ENCODE results near the gene SENP3. TPM values are rescaled to one million over a fixed set of nuclear protein-coding genes. Genes with fewer than 3 reads are reported as not detected.

Gene SENP3
- total and polyA plus RNA-seq, 2 donors (not counting 3 experiments of a cell fraction or from before 2014, with no cell fraction given), result 63.4 to 96.5 TPM

DNA sequence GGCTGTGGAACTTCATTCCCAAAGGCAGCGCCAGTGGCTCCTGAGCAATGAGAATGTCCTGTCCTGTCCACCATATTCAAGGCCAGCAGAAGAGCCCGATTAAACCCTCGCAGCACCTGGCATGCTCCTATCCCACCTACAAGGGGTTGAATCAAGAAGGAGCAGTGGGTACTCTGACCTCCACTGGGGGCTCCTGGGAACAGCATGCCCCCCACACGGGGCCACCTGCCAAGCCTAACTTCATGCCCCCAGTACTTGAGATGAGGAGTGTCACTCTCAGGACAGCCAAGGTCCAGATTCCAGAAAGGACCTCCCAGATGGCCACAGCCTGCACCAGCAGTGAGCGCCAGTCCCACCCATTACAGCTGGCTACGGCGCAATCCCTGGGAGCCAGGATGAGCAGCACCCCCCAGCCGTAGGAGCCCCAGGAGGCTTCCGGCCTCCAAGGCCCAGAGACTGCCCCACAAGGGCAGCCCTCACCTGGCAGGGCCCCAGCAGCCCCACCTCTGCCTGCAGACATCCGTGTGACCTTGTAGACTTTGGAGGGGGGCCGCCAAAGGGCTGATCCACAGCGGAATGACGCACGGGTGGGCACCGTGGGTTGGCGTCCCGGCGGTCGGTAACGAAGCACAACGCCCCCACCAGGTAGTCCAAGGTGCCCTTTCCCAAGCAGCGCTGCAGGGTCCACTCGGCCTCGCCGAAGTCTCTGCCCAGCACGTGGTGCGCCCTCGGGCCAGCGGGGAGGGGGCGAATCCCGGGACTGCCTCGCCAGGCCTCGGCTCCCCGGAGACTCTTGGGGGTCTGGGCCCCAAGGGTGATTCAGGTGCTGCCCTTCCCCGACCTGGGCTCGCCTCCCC is 20.9 kb downstream of the SENP3 start:
- TF ChIP-seq EZH2 (IDR thresholded peaks at IDR 0.05; ENCODE audit: borderline replicate concordance, low read depth, low read length, severe bottlenecking) (no peak), GATA2 (IDR thresholded peaks at IDR 0.05; ENCODE audit: insufficient read depth, insufficient read length, low read depth, low read length) (no peak), POLR2A (IDR thresholded peaks at IDR 0.05; ENCODE audit: low read depth, low read length) (no peak), JUN (IDR thresholded peaks at IDR 0.05; ENCODE audit: borderline replicate concordance, insufficient read depth, insufficient read length, low read depth) (no peak), MAX (IDR thresholded peaks at IDR 0.05; ENCODE audit: insufficient read depth, insufficient read length) (no peak), FOS (IDR thresholded peaks at IDR 0.05; ENCODE audit: borderline replicate concordance, insufficient read depth, low read length) (no peak), MYC (IDR thresholded peaks at IDR 0.05; ENCODE audit: low read depth, low read length) (no peak), POLR2AphosphoS5 (IDR thresholded peaks at IDR 0.05; ENCODE audit: insufficient read depth, low read depth, low read length) (no peak)
- TF ChIP-seq, protein P1, sequence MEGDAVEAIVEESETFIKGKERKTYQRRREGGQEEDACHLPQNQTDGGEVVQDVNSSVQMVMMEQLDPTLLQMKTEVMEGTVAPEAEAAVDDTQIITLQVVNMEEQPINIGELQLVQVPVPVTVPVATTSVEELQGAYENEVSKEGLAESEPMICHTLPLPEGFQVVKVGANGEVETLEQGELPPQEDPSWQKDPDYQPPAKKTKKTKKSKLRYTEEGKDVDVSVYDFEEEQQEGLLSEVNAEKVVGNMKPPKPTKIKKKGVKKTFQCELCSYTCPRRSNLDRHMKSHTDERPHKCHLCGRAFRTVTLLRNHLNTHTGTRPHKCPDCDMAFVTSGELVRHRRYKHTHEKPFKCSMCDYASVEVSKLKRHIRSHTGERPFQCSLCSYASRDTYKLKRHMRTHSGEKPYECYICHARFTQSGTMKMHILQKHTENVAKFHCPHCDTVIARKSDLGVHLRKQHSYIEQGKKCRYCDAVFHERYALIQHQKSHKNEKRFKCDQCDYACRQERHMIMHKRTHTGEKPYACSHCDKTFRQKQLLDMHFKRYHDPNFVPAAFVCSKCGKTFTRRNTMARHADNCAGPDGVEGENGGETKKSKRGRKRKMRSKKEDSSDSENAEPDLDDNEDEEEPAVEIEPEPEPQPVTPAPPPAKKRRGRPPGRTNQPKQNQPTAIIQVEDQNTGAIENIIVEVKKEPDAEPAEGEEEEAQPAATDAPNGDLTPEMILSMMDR (IDR thresholded peaks at IDR 0.05; ENCODE audit: extremely low read depth in 1 of 2, insufficient read depth in 1 of 2, low read depth in 1 of 2, low read length in 2 of 2), result no peak
- Histone ChIP-seq H3K9me3 (replicated peaks; ENCODE audit: control insufficient read depth, insufficient read depth, low read length) (no peaks in the 10 kb centered on the region), H2AFZ (ENCODE audit: low read depth, low read length) (no peak overlapping the region), H3K9ac (replicated peaks; ENCODE audit: extremely low read depth, insufficient read depth, low read length) (peak overlapping the region; percentile 94), H3K36me3 (ENCODE audit: control insufficient read depth in 2 of 2, extremely low read depth in 1 of 2, insufficient read depth in 2 of 2, low read length in 2 of 2) (peaks cover 5 to 21% of the 10 kb centered on the region in 2 experiments), H3K9me1 (replicated peaks; ENCODE audit: control insufficient read depth, extremely low read depth, insufficient read depth, low read length) (no peaks in the 10 kb centered on the region), H3K27me3 (ENCODE audit: control insufficient read depth in 2 of 2, insufficient read depth in 2 of 2, low read length in 2 of 2) (no peaks in the 10 kb centered on the region), H3K27ac (ENCODE audit: insufficient read depth, low read depth, low read length) (peak overlapping the region; percentile 88), H3K79me2 (ENCODE audit: control insufficient read depth, insufficient read depth, low read length) (peaks cover 31% of the 10 kb centered on the region), H4K20me1 (replicated peaks; ENCODE audit: control insufficient read depth, extremely low read depth, insufficient read depth, low read length) (no peaks in the 10 kb centered on the region), H3K4me2 (ENCODE audit: insufficient read depth, low read length) (no peak overlapping the region), H3K4me3 (replicated peaks in 1 of 3; ENCODE audit: insufficient read depth in 1 of 3, low read depth in 1 of 3, low read length in 3 of 3) (peak overlapping the region in 1 of 3 experiments; percentile 66), H3K4me1 (ENCODE audit: control insufficient read depth, extremely low read depth, insufficient read depth, low read length) (peaks cover 35% of the 10 kb centered on the region)
- CTCF ChIA-PET, result interaction anchor here (1.4 to 1.5 kb wide), 2 partner anchors 22 to 105 kb away, joined by 8 to 10 read pairs; partner anchors contain the start of genes TP53 and WRAP53
- no peak for FAIRE-seq
- POLR2A ChIA-PET, result interaction anchor here (0.9 to 1.4 kb wide), 3 partner anchors 9 to 105 kb away, joined by 3 to 6 read pairs (median 4); partner anchors contain the start of genes TP53 and WRAP53
- DNase-seq (ENCODE audit: low read depth, low spot score), result no peak
- intact Hi-C loops (cut with micrococcal nuclease), result loop anchor here (1.0 kb wide), 2 partner anchors 10 to 98 kb away; partner anchors contain the start of gene POLR2A
- dilution Hi-C loops (cut with MboI; ENCODE audit: extremely low pct_ligation_motif_present, low sequenced_read_pairs), result no loop called here
- no TSS peak for BruUV-seq (replicated peaks)
